ENCODE results near the gene NEU1. TPM values are rescaled to one million over a fixed set of nuclear protein-coding genes. Genes with fewer than 3 reads are reported as not detected.

The NEU1 gene
- total RNA-seq, 1 donor from 2014 or later: 19.2 TPM

DNA sequence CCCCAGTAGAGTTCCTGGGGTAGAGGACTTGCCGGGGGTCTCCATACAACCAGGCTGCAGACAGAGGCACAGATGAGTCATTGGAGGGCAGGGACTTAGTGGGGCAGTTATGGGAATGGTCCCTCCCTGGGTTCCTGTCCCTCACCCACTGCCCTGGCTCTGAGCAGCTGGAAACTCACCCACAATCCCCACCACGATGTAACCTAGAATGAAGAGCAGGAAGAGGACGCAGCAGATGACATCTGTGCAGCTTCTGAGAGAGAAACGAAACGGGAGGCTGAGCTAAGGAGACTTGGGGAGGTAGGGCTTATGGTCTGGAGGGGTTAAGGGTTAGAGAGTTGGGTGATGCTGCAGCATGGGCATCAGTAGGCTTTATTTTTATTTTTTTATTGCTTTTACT is 13.3 kb upstream of the NEU1 start:
- ChIA-PET CTCF (interaction anchor here (0.6 kb wide), 1 partner anchor 1144 kb away, joined by 3 read pairs; no protein-coding TSS in a partner anchor), POLR2A (no interaction called here)
- no peak overlapping the region for H3K27ac Mint-ChIP-seq
- no peak overlapping the region for H3K4me3 Mint-ChIP-seq
- no peaks in the 10 kb centered on the region for H3K9me3 Mint-ChIP-seq
- TF ChIP-seq CTCF (IDR thresholded peaks at IDR 0.05): no peak
- no peaks in the 10 kb centered on the region for H3K4me1 Mint-ChIP-seq
- ATAC-seq (ENCODE audit: low read depth) (no peak), DNase-seq (no peak)
- H3K36me3 Mint-ChIP-seq (ENCODE audit: low read depth): peaks cover 15% of the 10 kb centered on the region
- no peaks in the 10 kb centered on the region for H3K27me3 Mint-ChIP-seq
- intact Hi-C loops (cut with micrococcal nuclease): no loop called here

- Mint-ChIP-seq H3K27ac (no peak overlapping the region), H3K9me3 (no peaks in the 10 kb centered on the region), H3K4me1 (no peaks in the 10 kb centered on the region), H3K36me3 (ENCODE audit: low read depth) (peaks cover 6% of the 10 kb centered on the region), H3K27me3 (peaks cover 1% of the 10 kb centered on the region), H3K4me3 (no peak overlapping the region)
- ChIA-PET POLR2A (no interaction called here), CTCF (interaction anchor here (0.6 kb wide), 2 partner anchors 11 to 1143 kb away, joined by 3 read pairs; no protein-coding TSS in a partner anchor)
- TF ChIP-seq CTCF (IDR thresholded peaks at IDR 0.05): no peak
- no peak for DNase-seq
- ATAC-seq (ENCODE audit: low read depth): no peak
- intact Hi-C loops (cut with micrococcal nuclease): no loop called here
These were observed 12.4 kb upstream of the NEU1 start for GRCh38 chr6:31874836-31875572.

DNA sequence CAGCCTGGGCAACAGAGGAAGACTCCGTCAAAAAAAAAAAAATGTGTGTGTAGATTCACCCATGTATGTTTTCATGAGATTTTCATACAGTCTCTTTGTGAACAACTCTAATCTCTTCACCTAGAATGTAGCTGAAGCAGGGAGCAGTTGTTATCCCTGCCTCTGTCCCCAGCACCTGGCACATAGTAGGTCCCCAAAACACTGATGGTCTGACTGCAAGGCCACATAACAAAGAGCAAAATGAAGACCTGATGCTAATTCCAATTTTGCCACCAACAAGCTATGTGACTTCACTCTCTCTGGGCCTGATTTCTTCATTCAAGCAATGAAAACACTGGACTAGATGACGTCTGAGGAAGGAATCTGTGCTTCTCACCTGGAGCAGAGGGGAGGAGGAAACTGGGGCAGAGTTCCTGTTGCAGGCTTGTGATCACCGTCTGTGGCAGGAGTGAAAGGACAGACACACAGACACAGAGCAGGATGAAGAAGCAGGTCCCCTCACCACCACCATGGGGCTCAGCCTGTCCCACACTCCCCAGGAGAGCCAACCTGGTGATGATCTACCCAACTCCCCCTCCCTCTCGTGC is 11.6 kb upstream of the NEU1 start:
- ATAC-seq (ENCODE audit: low read depth) (no peak), DNase-seq (no peak)
- Mint-ChIP-seq H3K4me1 (no peaks in the 10 kb centered on the region), H3K9me3 (no peaks in the 10 kb centered on the region), H3K4me3 (no peak overlapping the region), H3K36me3 (ENCODE audit: low read depth) (no peaks in the 10 kb centered on the region), H3K27ac (no peak overlapping the region), H3K27me3 (peaks cover 1% of the 10 kb centered on the region)
- TF ChIP-seq CTCF (IDR thresholded peaks at IDR 0.05): no peak
- CTCF ChIA-PET: interaction anchor here (0.6 kb wide), 1 partner anchor 10 kb away, joined by 3 read pairs; no protein-coding TSS in a partner anchor
- POLR2A ChIA-PET: no interaction called here
- intact Hi-C loops (cut with micrococcal nuclease): no loop called here

DNA sequence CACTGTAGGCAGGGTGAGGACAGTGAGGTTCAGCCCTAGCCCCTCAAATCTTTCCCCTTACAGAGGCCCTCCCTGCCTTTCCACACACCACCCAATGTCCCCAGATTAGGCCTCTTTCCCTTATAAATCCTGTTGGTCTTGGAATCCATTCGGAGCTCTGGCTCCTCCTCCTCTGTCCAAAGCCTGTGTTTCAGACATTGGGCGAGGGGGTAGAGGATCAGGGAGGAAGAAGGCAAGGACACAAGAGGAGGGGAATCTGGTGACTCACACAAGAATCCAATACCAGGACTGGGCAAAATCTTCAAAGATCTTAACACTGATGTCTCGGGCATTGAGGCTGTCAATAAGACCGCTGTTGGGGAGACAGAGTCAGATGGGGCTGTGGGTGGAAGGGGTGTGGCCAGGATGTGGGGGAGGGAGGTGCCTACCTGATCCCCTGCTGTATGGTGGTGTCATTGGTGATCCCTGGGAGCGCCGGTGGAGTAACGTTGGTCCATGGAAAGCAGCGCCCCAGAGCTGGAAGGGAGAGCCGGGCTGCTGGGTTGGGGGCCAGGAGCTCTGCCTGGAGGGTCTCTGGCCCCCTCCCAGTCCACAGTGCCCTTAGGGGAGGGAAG is 8.5 kb upstream of the NEU1 start:
- no peaks in the 10 kb centered on the region for H3K9me3 Mint-ChIP-seq
- TF ChIP-seq CTCF (IDR thresholded peaks at IDR 0.05): no peak
- no peak overlapping the region for H3K27ac Mint-ChIP-seq
- peaks cover 1% of the 10 kb centered on the region for H3K27me3 Mint-ChIP-seq
- H3K4me1 Mint-ChIP-seq: no peaks in the 10 kb centered on the region
- ATAC-seq (ENCODE audit: low read depth) (no peak), DNase-seq (no peak)
- ChIA-PET CTCF (no interaction called here), POLR2A (no interaction called here)
- H3K36me3 Mint-ChIP-seq (ENCODE audit: low read depth): no peaks in the 10 kb centered on the region
- H3K4me3 Mint-ChIP-seq: no peak overlapping the region
- intact Hi-C loops (cut with micrococcal nuclease): no loop called here

- Mint-ChIP-seq H3K36me3 (ENCODE audit: low read depth) (no peaks in the 10 kb centered on the region), H3K27me3 (peaks cover 1% of the 10 kb centered on the region), H3K27ac (no peak overlapping the region), H3K4me1 (no peaks in the 10 kb centered on the region), H3K4me3 (no peak overlapping the region), H3K9me3 (no peaks in the 10 kb centered on the region)
- intact Hi-C loops (cut with micrococcal nuclease): no loop called here
- no peak for TF ChIP-seq CTCF (IDR thresholded peaks at IDR 0.05)
- DNase-seq: no peak
- ATAC-seq (ENCODE audit: low read depth): no peak
- POLR2A ChIA-PET: no interaction called here
- CTCF ChIA-PET: no interaction called here
These were observed 7.8 kb upstream of the NEU1 start for GRCh38 chr6:31870385-31870921.

All from activated B cell treated with CpG ODN at 0.5 μM for 24 hours (primary cell).